Skeletal muscle cell (primary cell): ENCODE measurements around the gene THAP2.
A peak's percentile ranks its signal among the peaks of the same experiment; 100 is the strongest.
"Not testable (repeated sequence)": the region's sequence is repeated elsewhere in the genome, so short reads cannot be mapped to it uniquely, and the experiment has no call there.

Source experiments
- DNase-seq: peaks from one replicate; pipeline ENCODE4 v3.0.0-alpha.2; 2010; ENCODE audit warnings: low read depth
- H3K4me3 ChIP-seq: 2 replicates; pipeline ENCODE4 v1.5.1; 2011; ENCODE audit warnings: low read depth, mild to moderate bottlenecking, control low read depth, low read length, moderate library complexity

THAP2 gene

DNA sequence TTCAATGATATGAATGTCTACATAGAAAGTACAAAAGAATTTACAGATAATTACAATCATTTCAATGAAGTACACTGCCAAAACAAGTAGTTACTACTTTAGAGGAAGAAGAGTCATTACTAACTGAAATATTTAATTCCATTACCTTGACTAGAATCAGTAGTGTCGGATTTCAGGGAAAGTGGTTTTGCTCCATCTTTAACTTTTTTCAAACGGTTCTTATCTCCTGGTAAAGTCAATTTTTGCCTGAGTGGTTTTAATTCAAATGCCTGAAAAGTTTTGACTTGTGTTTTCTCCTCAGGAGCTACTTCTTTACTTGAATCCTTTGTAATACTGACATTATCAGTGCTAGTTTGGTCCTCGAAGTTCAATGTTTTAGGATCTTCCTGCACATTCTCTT, 7.4 kb upstream of the THAP2 start:
- DNase-seq, result no peak
- no peak overlapping the region for H3K4me3 ChIP-seq

DNA sequence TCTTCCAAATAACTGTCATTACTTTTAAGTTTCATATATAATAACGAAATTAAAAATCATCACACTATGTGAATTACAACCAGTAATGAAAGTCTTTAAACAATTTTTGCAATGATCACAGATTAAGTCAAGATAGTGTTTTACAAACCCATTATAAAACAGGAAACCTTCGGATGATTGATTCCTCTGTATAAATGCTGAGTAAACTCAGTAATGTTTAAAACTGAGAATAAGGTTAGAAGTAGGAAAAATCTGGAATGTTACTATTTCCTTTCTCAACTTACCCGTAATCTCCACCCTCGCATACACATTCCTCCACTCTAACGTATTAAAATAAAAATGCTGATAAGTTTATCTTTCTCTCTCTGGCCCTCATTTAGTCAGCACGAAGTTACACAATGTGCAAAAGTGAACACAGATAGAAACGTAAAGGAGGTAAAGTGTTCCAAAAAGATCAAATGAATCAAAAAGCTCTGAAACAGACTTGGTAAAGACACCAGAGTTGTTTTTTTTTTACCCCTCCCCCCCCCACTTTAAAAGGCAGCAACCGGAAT, 2.0 kb upstream of the THAP2 start:
- peak overlapping the region; percentile 95 for H3K4me3 ChIP-seq
- DNase-seq, result peak; percentile 12

DNA sequence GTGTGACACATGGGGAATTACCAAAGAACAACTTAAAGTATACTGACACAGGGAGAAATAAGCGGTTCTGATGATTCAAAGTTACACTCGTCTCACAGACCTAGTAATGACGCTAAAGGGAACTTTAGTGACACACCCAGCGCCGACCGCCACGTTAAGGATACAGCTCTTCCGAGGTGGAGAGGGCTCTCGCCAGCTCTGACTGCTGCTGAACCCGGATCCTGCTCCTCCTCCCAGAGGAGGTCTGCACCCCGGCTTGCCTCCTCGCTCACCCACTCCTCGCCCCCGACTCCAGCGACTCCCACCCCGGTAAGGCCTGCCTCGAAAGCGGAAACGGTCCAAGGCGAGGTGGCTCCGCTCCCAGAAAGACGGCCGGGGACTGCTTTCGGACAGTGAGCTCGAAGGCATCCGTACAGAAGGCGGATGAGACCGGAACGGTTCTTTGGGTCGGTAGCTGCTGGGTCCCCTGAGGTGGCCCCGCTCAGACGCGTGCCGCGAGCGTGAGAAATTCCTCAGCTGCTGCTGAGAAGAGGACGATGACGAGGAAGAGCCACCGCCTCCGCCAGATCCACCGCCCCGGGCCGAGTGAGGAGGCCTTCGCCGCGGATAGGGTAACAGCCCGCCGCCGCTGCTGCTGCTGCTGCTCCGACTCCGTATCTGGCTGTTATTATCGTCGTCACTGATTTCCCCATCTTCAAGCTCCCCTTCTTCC, 1.1 kb upstream of the THAP2 start:
- H3K4me3 ChIP-seq, result peak overlapping the region; percentile 95
- DNase-seq, result peak; percentile 15

DNA sequence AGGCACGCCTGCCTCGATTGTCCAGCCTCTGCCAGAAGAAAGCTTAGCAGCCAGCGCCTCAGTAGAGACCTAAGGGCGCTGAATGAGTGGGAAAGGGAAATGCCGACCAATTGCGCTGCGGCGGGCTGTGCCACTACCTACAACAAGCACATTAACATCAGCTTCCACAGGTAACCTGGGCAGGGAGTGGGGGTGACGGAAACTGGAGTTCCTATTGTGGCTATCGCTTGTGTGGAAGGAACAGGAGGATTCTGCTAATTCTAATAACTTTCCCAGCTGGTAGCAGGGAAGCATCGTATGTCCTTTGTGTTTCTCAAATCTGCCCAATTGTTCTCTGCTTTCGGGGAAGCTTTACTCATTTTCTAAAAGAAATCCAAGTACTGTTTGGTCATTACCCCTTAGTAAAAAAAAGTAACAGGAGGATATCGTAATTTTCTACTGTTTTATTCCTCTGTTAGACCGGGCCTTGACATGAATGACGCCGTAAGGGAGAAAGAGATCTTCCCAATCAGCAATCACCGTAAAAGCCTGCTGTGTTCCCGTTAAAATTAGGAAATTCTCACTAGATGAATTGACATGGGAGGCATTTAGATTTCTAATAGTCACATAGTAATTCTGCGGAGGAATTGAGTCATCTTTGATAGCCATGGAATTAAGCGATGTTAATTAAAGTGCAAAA, 449 bp downstream of the THAP2 start:
- H3K4me3 ChIP-seq, result peak overlapping the region; percentile 95
- no peak for DNase-seq

DNA sequence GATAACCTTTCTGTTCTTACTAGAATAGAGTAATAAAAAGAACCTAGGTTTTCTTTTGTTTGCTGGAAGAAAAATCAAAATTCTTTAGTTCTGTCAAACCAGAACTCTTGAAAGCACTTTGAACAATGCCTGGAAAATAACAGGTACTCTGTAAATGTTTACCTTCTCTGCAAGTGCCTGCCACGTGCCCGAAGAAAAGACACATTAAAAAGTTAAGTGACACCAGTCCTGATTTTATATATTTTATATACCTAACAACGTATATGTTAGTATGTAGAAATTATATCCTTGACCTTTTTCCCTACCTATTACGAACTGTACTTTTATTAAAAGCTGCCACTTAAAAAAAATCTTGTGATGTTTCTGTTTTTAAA, 976 bp downstream of the THAP2 start:
- no peak for DNase-seq
- H3K4me3 ChIP-seq, result peak overlapping the region; percentile 95

DNA sequence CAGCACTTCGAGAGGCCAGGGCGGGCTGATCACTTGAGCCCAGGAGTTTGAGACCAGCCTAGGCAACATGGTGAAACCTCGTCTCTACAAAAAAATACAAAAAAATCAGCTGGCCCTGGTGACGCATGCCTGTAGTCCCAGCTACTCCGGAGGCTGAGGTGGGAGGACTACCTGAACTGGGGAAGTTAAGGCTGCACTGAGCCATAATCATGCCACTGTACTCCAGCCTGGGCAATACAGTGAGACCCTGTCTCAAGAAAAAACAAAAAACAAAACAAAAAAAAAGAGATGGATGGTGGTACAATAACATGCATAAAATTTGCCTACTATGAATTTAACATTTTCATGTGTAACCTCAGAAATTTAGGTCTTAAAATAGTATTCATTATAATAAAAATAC, 2.2 kb downstream of the THAP2 start:
- no peak overlapping the region for H3K4me3 ChIP-seq
- no peak for DNase-seq

DNA sequence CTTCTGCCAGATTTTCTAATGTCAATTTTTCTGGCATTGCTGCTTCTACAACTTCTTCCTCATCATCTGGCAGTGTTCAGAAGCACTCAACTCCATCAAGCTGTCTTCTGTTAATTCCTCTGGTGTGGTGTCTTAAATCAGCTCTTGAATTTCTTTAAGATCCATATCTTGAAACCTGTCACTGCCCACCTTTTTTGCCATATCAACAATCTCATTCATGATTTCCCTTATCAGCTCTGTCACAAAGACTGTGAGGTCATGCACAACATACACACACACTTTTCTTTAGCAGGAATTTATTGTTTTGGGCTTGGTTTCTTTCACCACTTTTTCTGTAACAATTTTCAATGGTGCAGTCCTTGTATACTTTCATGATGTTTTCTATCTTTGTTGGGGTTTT, 7.2 kb downstream of the THAP2 start:
- no peak for DNase-seq
- H3K4me3 ChIP-seq, result no peak overlapping the region

DNA sequence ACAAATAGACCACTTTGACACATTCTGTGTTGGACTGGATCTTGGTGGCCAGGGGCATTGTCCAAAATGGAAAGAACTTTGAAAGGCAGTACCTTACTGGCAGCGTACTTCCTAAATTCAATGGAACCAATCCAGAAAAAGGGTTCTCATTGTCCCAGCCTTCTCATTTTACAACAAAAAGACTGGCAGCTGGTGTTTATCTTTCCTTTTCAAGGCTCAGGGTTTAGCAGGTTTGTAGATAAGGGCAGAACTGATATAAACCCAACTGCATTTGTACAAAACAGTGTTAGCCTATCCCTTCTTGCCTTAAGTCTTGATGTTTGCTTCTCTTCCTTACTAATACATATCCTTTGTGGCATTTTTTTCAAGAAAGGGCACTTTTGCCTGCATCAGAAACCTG, 7.7 kb downstream of the THAP2 start:
- no peak overlapping the region for H3K4me3 ChIP-seq
- no peak for DNase-seq

DNA sequence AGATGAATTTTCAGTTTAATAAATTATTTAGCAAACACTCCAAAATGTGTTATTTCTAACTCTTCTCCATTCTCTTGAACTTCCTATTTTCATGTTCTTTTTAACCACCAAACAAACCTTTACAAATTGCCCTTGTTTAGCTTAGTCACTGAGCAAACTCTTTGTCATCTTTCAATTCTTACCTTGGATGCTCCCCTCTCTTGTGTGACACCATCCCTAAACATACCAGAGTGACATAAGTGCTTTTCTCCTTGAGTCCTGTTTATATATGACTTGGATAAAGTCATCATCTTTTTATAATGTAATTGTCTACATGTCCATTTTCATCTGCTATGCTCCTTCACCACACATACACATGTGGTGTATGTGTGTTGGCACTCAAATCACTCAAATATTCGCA, 18.4 kb downstream of the THAP2 start:
- no peak for DNase-seq
- no peak overlapping the region for H3K4me3 ChIP-seq

DNA sequence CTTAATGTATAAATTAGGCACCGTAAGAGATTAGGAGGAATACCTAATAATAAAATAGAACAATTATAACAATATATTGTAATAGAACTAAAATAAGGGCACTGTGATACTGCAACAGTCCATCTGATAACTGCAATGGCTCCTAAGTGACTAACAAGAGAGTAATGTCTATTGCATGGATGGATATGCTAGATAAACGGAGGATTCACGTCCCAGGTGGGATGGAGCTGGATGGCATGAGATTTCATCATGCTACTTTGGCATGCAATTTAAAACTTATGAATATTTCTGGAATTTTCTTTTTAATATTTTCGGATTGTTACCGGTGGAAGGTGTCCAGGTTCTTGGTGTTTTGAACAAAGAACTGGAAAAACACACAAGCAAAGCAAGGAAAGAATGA, 19.5 kb downstream of the THAP2 start:
- no peak overlapping the region for H3K4me3 ChIP-seq
- DNase-seq, result no peak

DNA sequence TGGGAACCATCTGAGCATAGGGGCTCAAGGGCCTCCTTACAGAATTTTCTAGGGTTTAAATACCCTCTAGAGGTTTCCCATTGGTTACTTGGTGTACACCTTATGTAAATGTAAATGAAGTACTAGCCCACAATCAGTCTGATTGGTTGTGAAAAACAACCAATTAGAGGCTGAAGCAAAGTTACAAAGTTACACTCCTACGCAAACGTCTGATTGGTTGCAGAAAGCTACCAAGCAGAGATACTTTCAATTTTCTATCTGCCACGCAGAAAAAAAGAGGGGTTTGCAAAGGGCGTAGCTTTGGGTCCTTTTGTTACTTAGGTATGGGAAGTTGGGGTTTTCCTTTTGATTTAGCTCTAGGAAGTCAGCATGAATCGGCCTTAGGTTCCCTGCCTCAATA, 20.0 kb downstream of the THAP2 start:
- DNase-seq, result no peak
- no peak overlapping the region for H3K4me3 ChIP-seq

DNA sequence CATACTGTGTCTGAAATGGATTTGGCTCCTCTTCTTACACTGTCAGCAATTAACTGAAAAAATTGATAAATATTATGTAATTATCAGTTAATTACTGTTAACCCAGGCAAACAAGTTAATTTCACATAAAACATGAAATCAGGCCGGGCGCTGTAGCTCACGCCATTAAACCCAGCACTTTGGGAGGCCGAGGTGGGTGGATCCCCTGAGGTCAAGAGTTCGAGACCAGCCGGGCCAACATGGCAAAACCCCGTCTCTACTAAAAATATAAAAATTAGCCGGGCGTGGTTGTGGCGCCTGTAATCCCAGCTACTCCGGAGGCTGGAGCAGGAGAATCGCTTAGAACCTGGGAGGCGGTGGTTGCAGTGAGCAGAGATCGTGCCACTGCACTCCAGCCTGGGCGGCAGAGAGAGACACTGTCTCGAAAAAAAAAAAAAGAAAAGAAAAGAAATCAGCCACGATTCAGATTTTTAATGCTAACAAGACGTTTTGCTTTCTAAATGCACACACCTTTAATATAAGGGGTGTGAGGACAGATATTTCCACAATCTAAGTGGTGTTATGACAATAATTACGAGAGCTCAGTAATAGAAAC, 21.3 kb downstream of the THAP2 start:
- no peak for DNase-seq
- peak overlapping the region; percentile 76 for H3K4me3 ChIP-seq

DNA sequence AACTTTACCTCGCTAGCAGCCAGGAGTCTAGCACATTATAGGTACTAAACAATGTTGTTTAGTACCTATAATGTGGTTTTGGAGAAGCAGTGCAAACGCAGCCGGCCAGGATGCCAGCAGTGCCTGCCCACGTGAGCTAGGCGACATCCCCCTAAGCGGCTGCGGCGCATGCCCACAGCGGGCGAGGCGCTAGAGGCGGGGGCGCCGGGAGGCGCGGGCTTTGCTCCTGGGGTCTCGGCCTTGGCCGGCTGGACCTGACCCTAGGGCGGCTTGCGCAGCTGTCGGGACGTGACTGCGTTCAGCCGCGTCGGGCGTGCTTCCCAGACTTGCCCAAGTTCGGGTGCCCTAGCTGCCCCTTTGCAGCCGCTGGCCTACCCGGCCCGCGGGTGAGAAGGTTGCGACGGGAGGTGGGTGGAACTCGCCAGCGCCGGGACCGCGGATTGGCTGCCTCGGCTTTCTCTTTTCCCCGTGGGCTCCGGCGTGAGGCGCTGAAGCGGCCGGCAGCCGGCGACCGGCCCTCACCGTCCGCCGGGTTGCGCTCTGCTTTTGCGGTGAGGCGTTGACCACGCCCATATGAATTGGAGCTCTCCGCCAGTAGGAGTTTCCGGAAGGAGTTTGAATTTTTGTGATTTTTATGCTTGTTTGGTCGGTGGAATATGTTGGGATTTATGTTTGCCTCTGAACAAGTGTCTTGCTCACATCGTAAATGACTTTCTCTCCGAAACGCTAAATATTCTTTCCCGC, 22.0 kb downstream of the THAP2 start, which contains the start of gene TMEM19:
Gene TMEM19 (plus strand): TSS at position 169 of the 744 bp plus-strand sequence. CDS start 599 bp downstream, outside the sequence.
- peak; percentile 62 for DNase-seq
- peak within 1 kb of the TSS; percentile 76 for H3K4me3 ChIP-seq

DNA sequence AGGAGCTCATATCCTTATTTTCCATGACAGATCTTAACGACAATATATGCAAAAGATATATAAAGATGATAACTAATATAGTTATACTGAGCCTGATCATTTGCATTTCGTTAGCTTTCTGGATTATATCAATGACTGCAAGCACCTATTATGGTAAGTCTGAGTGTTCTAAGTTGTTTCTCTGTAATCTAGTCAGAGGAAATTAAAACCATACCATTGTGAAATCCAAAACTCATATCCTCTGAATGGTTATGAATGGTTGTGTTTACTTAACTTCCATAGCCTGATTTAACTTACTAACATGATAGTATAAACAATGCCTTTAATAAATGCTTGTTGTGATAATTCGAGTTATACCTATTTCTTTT, 22.5 kb downstream of the THAP2 start:
- no peak for DNase-seq

DNA sequence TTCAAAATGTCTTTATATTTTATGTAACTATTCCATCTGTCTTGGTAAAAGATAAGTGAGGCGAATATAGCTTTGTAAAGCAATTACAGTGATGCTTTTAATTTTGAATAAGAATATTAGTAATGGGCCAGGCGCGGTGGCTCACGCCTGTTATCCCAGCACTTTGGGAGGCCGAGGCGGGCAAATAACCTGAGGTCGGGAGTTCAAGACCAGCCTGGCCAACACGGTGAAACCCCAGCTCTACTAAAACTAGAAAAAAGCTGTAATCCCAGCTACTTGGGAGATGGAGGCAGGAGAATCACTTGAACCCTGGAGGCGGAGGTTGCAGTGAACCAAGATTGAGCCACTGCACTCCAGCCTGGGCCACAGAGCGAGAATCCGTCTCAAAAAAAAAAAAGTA, 23.1 kb downstream of the THAP2 start:
- peak overlapping the region; percentile 76 for H3K4me3 ChIP-seq
- DNase-seq, result not testable (repeated sequence)

More for the DNA sequence above, 22.5 kb downstream of the THAP2 start:
- peak overlapping the region; percentile 76 for H3K4me3 ChIP-seq

DNA sequence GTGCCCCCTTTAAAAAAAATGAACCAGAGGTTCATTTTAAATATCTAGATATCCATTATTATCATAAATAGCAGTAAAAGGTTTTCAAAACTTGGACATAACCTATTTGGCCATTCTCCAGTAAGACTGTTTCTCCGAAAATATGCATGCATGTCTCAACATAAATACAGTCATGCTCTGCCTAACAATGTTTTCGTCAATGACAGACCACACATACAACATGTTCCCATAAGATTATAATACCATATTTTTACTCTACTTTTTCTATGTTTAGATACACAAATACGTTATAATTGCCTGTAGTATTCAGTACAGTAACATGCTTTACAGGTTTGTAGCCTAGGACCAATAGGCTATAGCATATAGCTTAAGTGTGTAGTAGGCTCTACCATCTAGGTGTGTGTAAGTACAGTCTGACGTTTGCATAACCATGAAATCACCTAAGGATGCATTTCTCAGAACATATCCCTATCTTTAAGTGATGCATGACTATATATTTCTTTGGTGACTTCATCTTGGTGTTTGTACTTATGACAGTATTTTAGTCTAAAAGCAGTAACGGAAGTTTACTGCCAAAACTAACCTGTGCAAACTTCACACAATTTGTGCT, 25.0 kb downstream of the THAP2 start:
- DNase-seq, result no peak

DNA sequence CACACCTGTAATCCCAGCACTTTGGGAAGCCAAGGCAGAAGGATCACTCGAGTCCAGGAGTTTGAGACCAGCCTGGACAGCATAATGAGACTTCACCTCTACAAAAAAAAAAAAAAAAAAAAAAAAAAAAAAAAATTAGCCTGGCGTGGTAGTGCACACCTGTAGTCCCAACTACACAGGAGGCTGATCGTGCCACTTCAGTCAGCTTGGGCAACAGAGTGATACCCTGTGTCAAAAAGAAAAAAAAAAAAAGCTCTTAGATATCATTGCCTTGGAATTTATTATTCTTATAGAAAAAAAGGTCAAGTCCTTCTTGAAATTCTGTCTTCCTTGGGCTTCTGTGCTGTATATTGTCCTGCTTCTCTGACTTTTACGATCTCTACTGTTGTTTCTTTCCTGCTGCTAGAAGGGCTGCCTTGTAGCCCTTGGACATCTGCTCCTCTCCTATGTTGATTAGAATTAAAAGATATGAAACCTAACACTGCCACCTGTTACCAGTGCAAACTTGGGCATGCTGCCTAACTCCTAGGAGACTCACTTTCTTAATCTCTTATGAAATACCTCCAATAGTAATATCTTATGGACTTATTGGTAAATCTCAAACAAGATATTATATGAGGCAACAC, 27.5 kb downstream of the THAP2 start:
- DNase-seq, result no peak
- H3K4me3 ChIP-seq, result no peak overlapping the region

More for the DNA sequence above, 25.0 kb downstream of the THAP2 start:
- no peak overlapping the region for H3K4me3 ChIP-seq

DNA sequence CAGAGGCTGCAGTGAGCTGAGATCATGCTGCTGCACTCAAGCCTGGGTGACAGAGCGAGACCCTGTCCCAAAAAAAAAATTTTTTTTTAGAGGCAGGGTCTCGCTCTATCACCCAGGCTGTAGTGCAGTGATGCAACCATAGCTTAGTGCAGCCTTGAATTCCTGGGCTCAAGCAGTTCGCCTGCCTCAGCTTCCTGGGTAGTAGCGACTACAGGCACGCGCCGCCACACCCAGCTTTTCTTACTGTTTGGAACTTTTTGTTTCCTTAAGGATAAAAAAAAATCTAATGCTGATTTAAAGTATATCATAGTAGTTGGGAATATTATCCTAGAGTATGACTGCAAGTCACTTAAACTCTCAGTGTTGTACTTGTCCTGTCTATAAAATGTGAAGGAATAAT, 29.0 kb downstream of the THAP2 start:
- DNase-seq, result no peak
- H3K4me3 ChIP-seq, result no peak overlapping the region

DNA sequence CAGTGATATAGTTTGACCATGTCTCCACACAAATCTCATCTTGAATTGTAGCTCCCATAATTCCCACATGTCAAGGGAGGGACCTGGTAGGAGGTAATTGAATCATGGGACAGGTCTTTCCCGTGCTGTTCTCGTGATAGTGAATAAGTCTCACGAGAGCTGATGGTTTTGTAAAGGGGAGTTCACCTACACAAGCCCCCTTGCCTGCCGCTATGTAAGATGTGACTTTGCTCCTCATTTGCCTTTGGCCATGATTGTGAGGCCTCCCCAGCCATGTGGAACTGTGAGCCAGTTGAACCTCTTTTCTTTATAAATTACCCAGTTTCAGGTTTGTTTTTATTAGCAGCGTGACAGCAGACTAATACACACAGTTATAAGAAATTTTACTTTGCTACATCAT, 29.6 kb downstream of the THAP2 start:
- H3K4me3 ChIP-seq, DNase-seq: not testable (repeated sequence)
